GM18526 (cell line): ENCODE results near the gene SHISAL2A.

ENCODE experiments used
- POLR2A ChIP-seq: IDR thresholded peaks from 3 replicates; pipeline ENCODE4 v1.6.1; 2011; ENCODE audit not compliant: insufficient read length; ENCODE audit errors: extremely low read depth

The SHISAL2A gene

GRCh38 chr1:52665006-52665941 is 32.3 kb downstream of the SHISAL2A start:
- no peak for TF ChIP-seq POLR2A

- no peak for TF ChIP-seq POLR2A
Observed at GRCh38 chr1:52667290-52667689, 34.3 kb downstream of the SHISAL2A start.

- no peak for TF ChIP-seq POLR2A
Observed at GRCh38 chr1:52667984-52668383, 35.0 kb downstream of the SHISAL2A start.

DNA sequence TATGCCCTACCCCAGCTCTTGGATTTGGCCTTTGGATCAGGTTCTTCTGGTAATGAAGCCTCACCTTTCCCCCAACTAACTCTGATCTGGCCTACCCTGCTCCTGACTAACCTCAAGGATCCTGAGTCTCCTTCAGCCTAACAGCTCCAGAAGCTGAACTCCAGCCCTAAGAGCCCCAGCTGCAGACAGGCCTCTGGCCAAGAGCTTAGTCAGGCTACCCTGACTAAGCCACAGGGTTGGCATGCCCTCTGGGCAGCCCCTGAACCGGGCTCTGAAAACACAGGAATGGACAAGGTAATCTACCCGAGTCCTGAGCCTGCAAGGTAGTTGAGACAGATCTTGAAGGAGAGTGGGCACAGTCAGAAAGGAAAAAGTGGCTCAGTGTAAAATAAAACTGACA is 35.7 kb downstream of the SHISAL2A start:
- no peak for TF ChIP-seq POLR2A

- no peak for TF ChIP-seq POLR2A
Observed at GRCh38 chr1:52669696-52670095, 36.7 kb downstream of the SHISAL2A start.

DNA sequence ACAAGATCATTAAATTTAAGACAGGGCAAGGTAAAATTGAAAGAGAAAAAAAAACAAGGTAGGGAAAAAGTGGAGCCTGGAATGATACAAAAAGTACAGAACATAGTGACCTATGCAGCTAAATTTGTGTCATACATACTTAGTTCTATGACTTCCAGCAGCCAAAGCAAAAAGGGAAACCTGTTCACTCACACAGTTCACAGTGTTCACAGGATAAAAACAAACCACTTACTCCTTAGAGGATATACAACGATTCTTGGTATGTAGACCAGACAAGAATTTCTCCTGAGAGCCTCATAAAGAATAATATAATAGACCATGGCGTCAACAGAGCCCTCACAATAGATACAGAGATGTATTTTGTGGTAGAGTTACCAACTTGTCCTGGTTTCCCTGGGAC is 37.6 kb downstream of the SHISAL2A start:
- TF ChIP-seq POLR2A = no peak

- TF ChIP-seq POLR2A = no peak
Observed at GRCh38 chr1:52672946-52673345, 40.0 kb downstream of the SHISAL2A start.

GRCh38 chr1:52673513-52673912 is 40.5 kb downstream of the SHISAL2A start:
- no peak for TF ChIP-seq POLR2A

DNA sequence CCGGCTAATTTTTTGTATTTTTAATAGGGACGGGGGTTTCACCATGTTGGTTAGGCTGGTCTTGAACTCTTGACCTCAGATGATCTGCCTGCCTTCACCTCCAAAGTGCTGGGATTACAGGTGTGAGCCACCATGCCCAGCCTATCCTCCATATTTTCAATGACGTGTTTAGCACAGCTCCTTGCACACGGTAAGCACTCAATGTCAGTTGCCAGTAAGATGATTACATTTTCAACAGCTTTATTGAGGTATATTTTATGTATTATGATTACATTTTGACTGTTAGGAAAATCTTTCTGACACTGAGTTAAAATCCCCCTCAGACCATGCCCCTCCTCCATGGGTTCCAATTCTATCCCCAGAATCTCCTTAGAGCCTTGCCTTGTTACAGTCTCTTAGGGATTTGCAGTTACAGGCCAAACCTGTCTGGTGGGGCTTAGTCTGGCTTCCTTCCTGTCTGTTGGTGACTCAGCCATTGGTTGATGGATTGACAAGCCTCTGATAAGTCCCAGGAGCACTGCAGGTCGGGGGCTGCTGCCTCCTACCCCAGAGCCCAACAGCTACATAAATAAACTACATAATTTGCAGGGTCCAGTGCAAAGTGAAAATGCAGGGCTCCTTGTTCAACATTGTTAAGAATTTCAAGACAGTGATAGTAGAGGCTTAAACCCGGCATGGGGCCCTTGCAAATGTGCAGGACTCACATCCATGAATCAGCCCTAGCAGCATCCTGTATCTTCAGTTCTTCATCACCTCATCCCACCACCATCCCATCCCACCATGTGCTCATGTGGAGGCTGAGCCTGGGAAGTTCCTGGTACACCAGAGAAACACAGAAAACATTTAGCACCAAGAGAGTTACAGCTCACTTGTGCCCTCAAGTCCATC is 41.8 kb downstream of the SHISAL2A start:
- TF ChIP-seq POLR2A = no peak

- no peak for TF ChIP-seq POLR2A
Observed at GRCh38 chr1:52676249-52676903, 43.4 kb downstream of the SHISAL2A start.

DNA sequence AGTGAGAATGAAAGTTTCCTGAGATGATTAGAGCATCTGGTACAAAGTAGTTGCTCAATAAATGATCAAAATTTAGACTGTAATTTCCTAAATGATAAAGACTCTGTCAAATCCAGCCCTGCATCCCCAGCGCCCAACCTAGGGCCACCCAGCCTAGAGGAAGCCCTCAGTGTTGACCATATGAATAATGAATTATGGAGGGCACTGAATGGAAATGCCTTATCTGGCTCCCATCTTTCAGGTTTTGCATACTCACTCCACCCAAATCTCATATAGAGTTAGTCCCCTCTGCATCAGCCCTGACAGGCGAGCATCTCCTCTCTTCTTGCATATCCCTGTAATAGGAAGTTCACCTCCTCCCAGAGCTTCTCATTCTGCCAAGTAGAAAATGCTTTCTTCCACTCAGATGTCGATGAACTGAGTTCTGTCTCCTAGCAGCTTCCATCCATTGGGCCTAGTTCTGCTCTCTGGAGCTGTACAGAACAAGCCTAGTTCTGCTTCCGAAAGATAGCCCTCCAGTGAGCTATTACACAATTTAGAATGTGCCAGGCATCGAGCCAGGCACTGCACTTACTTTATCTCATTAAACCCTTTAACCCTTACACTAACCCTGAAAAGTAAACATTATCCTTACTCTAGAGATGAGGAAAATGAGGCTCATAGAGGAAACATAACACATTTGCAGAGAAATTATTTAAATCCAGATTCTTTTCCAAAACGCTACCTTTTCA is 44.3 kb downstream of the SHISAL2A start:
- TF ChIP-seq POLR2A = no peak

- no peak for TF ChIP-seq POLR2A
Observed at GRCh38 chr1:52679048-52679447, 46.1 kb downstream of the SHISAL2A start.

- no peak for TF ChIP-seq POLR2A
Observed at GRCh38 chr1:52679498-52679897, 46.5 kb downstream of the SHISAL2A start.

DNA sequence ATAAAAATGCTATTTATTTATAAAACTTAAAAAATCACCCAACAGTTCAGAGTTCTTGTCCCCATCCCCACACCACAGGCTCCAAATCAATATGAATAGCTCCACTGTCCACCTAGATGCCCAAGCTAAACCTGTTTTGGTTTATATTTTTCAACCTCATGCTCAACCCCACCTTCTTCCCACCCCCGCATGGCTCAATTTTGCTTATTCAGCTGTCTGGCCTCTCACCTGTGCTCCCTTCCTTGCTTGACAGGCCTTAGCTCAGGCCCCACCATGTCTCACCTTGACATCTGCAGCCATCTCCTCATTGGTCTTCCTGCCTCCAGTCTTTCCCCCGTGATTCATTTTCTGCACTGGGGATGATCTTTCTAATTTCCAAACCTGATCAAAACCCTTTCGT is 47.4 kb downstream of the SHISAL2A start:
- no peak for TF ChIP-seq POLR2A

DNA sequence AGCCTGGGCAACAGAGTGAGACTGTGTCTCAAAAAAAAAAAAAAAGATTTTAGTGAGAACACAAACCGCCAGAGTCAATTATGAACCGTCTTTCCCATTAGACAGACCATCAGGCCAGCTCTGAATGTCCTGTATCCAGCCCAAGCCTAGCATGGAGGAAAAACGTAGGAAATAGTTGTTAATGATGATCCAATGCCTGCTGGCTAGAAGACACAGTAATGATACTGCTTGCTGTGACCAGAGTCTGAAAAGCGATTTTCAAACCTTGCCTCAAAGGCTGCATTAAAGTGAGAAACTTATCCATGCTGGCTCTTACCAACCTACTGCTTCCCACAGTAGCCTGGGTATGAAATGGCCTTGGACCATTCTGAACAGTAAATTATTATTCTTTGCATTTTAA is 48.2 kb downstream of the SHISAL2A start:
- TF ChIP-seq POLR2A = no peak
